ENCODE results near the gene KLHDC4.

DNA sequence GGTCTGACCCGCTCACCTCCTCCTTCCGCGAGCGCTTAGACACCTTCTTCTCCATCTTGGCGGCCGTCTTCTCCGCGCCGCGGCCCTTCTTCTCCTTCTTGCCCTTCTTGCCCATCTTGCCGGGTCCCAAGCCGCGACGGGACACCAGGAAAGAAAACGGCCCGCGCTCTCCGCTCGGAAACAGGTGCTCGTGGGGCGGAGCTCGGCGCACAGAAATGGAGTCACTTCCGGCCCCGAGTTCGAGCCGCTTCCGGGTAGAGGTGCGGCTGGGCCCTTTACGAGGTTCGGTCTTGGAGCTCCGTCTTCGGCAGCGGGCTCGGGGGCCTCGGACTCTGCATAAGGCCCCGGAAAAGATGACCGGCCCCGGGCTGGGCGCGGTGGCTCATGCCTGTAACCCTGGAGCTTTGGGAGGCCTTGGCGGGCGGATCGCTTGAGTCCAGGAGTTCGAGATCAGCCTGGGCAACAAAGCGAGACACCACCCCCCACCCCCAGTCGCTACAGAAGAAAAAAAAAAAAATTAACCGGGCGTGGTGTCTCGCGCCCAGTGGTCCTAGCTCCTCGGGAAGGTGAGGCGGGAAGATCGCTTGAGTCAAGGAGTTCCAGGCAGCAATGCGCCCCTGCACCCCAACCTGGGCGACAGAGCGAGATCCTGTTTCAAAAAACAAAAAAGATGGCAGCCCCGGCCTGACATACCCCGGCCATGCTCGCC lies at the start of gene KLHDC4:
- TF ChIP-seq, protein P1, sequence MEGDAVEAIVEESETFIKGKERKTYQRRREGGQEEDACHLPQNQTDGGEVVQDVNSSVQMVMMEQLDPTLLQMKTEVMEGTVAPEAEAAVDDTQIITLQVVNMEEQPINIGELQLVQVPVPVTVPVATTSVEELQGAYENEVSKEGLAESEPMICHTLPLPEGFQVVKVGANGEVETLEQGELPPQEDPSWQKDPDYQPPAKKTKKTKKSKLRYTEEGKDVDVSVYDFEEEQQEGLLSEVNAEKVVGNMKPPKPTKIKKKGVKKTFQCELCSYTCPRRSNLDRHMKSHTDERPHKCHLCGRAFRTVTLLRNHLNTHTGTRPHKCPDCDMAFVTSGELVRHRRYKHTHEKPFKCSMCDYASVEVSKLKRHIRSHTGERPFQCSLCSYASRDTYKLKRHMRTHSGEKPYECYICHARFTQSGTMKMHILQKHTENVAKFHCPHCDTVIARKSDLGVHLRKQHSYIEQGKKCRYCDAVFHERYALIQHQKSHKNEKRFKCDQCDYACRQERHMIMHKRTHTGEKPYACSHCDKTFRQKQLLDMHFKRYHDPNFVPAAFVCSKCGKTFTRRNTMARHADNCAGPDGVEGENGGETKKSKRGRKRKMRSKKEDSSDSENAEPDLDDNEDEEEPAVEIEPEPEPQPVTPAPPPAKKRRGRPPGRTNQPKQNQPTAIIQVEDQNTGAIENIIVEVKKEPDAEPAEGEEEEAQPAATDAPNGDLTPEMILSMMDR (conservative IDR thresholded peaks at IDR 0.05; ENCODE audit: low read depth, low read length), result no peak
- TF ChIP-seq EZH2 (IDR thresholded peaks at IDR 0.05; ENCODE audit: low read length, unreplicated experiment) (no peak), EZH2phosphoT487 (IDR thresholded peaks at IDR 0.05; ENCODE audit: borderline replicate concordance, low read length) (no peak)
